HEK293 (cell line): Measurements from ENCODE around the gene SCAF1.

Source experiments
- CTCF ChIA-PET: fragments of 350-600 bp; formaldehyde crosslinking; extraction: SDS; loops from one replicate; lab custom pipeline; 2021; ENCODE audit warnings: antibody characterized with exemption; lab: Yijun Ruan, JAX
- POLR2A ChIA-PET: fragments of 300-600 bp; formaldehyde crosslinking; extraction: SDS; loops from one replicate; lab custom pipeline; 2020; ENCODE audit warnings: antibody characterized with exemption, inconsistent platforms; lab: Yijun Ruan, JAX
- H3K27ac ChIP-seq: fragments of 200-500 bp; sonication (Bioruptor generic); 2 replicates; pipeline ENCODE4 v1.5.1; 2014; ENCODE audit warnings: low read depth, low read length, control low read depth, inconsistent platforms; ENCODE audit errors: extremely low read depth
- H3K36me3 ChIP-seq, 2 experiments: fragments of 200-500 bp in 1 of 2; sonication (Bioruptor generic) in 1 of 2; 1 replicate in 1 of 2; 2 replicates in 1 of 2; pipeline ENCODE4 v1.5.1; 2014 to 2017; ENCODE audit warnings: inconsistent platforms in 2 of 2, low read length in 2 of 2; ENCODE audit not compliant: control insufficient read depth in 2 of 2, insufficient read depth in 1 of 2
- H3K4me1 ChIP-seq: fragments of 200-500 bp; sonication (Bioruptor generic); 2 replicates; pipeline ENCODE4 v1.5.1; 2014; ENCODE audit warnings: mild to moderate bottlenecking, low read length, inconsistent platforms; ENCODE audit not compliant: control insufficient read depth, insufficient read depth
- H3K4me3 ChIP-seq: 2 replicates; pipeline ENCODE4 v1.5.1; 2011; ENCODE audit warnings: low read depth, mild to moderate bottlenecking, control low read depth, low read length, moderate library complexity
- H3K9me3 ChIP-seq: fragments of 200-500 bp; sonication (Bioruptor generic); 2 replicates; pipeline ENCODE4 v1.5.1; 2014; ENCODE audit warnings: low read depth, low read length, inconsistent platforms; ENCODE audit not compliant: control insufficient read depth, insufficient read depth
- ELK4 ChIP-seq: IDR thresholded peaks from 2 replicates; pipeline ENCODE4 v1.6.1; 2011; ENCODE audit warnings: mild to moderate bottlenecking, low read depth, low read length, borderline replicate concordance
- SETDB1 ChIP-seq: IDR thresholded peaks from one replicate; pipeline ENCODE4 v1.6.1; 2017; ENCODE audit warnings: mild to moderate bottlenecking, low read length, moderate library complexity, mixed read lengths; ENCODE audit not compliant: insufficient read length
- SP2 ChIP-seq: fragments of 450-650 bp; formaldehyde crosslinking; IDR thresholded peaks from 2 replicates; pipeline ENCODE4 v1.5.1; 2016; ENCODE audit warnings: missing biosample characterization, missing genetic modification characterization
- SP7 ChIP-seq: fragments of 450-650 bp; formaldehyde crosslinking; IDR thresholded peaks from 2 replicates; pipeline ENCODE4 v1.5.1; 2016; ENCODE audit warnings: missing biosample characterization, missing genetic modification characterization
- TRIM28 ChIP-seq: IDR thresholded peaks from 2 replicates; pipeline ENCODE4 v1.6.1; 2011; ENCODE audit warnings: low read length, control low read depth, borderline replicate concordance
- TSHZ1 ChIP-seq: fragments of 450-650 bp; formaldehyde crosslinking; IDR thresholded peaks from 2 replicates; pipeline ENCODE4 v1.5.1; 2016; ENCODE audit warnings: missing biosample characterization, missing genetic modification characterization, borderline replicate concordance
- ZBTB1 ChIP-seq: fragments of 450-650 bp; formaldehyde crosslinking; IDR thresholded peaks from 2 replicates; pipeline ENCODE4 v1.5.1; 2016; ENCODE audit warnings: missing biosample characterization, missing genetic modification characterization
- ZBTB10 ChIP-seq: fragments of 450-650 bp; formaldehyde crosslinking; IDR thresholded peaks from 2 replicates; pipeline ENCODE4 v1.5.1; 2016; ENCODE audit warnings: missing biosample characterization, missing genetic modification characterization
- ZBTB11 ChIP-seq: fragments of 450-650 bp; formaldehyde crosslinking; conservative IDR thresholded peaks from 2 replicates; pipeline ENCODE4 v1.5.1; 2016; ENCODE audit warnings: low read depth, missing biosample characterization, missing genetic modification characterization
- ZBTB8A ChIP-seq: fragments of 450-650 bp; formaldehyde crosslinking; IDR thresholded peaks from 2 replicates; pipeline ENCODE4 v1.5.1; 2016; ENCODE audit warnings: missing biosample characterization, missing genetic modification characterization
- ZFHX2 ChIP-seq: fragments of 450-650 bp; formaldehyde crosslinking; conservative IDR thresholded peaks from 2 replicates; pipeline ENCODE4 v1.5.1; 2016; ENCODE audit warnings: missing biosample characterization, missing genetic modification characterization
- ZFP37 ChIP-seq: fragments of 450-650 bp; formaldehyde crosslinking; IDR thresholded peaks from 2 replicates; pipeline ENCODE4 v1.5.1; 2016; ENCODE audit warnings: missing biosample characterization, missing genetic modification characterization
- ZNF529 ChIP-seq: fragments of 450-650 bp; formaldehyde crosslinking; IDR thresholded peaks from 2 replicates; pipeline ENCODE4 v1.5.1; 2017; ENCODE audit warnings: missing genetic modification characterization, missing biosample characterization; ENCODE audit not compliant: insufficient replicate concordance
- ZNF548 ChIP-seq: fragments of 450-650 bp; formaldehyde crosslinking; IDR thresholded peaks from 2 replicates; pipeline ENCODE4 v1.5.1; 2016; ENCODE audit warnings: missing biosample characterization, missing genetic modification characterization
- ZNF600 ChIP-seq: fragments of 450-650 bp; formaldehyde crosslinking; IDR thresholded peaks from 2 replicates; pipeline ENCODE4 v1.5.1; 2016; ENCODE audit warnings: missing biosample characterization, missing genetic modification characterization
- ZNF660 ChIP-seq: fragments of 450-650 bp; IDR thresholded peaks from 2 replicates; pipeline ENCODE4 v1.5.1; 2018; ENCODE audit warnings: missing biosample characterization, mild to moderate bottlenecking, missing genetic modification characterization
- ZNF692 ChIP-seq: fragments of 450-650 bp; formaldehyde crosslinking; IDR thresholded peaks from 2 replicates; pipeline ENCODE4 v1.5.1; 2016; ENCODE audit warnings: missing biosample characterization, missing genetic modification characterization
- ZNF776 ChIP-seq: fragments of 450-650 bp; formaldehyde crosslinking; IDR thresholded peaks from 2 replicates; pipeline ENCODE4 v1.5.0; 2017; ENCODE audit warnings: missing biosample characterization, missing genetic modification characterization, borderline replicate concordance
- ZNF785 ChIP-seq: fragments of 450-650 bp; formaldehyde crosslinking; IDR thresholded peaks from 2 replicates; pipeline ENCODE4 v1.5.1; 2016; ENCODE audit warnings: missing biosample characterization, missing genetic modification characterization

SCAF1 gene

GRCh38 chr19:49636233-49636932, 5.6 kb upstream of the SCAF1 start:
- H3K36me3 ChIP-seq = no peaks in the 10 kb centered on the region; a peak in 1 of 3 replicates
- no peak overlapping the region for H3K27ac ChIP-seq
- no peak overlapping the region for H3K4me3 ChIP-seq
- ChIA-PET CTCF (no interaction called here), POLR2A (interaction anchor here (2.0 kb wide), 1 partner anchor 43 kb away, joined by 8 read pairs; no protein-coding TSS in a partner anchor)
- H3K4me1 ChIP-seq = peaks cover 23% of the 10 kb centered on the region
- H3K9me3 ChIP-seq = no peaks in the 10 kb centered on the region
- TF ChIP-seq ELK4 (no peak), TRIM28 (no peak), ZBTB10 (tag by site-specific recombination) (peak; percentile 42; the same call in 1 of the 2 replicates), ZBTB11 (no peak), ZNF600 (tag by site-specific recombination) (0 out of 2 replicates have a peak, but pooled peaks have one; percentile 17), ZNF785 (no peak), ZBTB1 (tag by site-specific recombination) (no peak)

- ChIA-PET POLR2A (interaction anchor here (0.5 to 1.4 kb wide), 9 partner anchors 19 to 649 kb away, joined by 3 to 8 read pairs (median 3); partner anchors contain the start of genes ATF5 and NUP62), CTCF (interaction anchor here (0.5 to 0.8 kb wide), 4 partner anchors 11 to 43 kb away, joined by 3 read pairs; no protein-coding TSS in a partner anchor)
- Histone ChIP-seq H3K27ac (0 out of 2 replicates have a peak overlapping the region, but pooled peaks have one; percentile 20), H3K9me3 (no peaks in the 10 kb centered on the region), H3K4me1 (peaks cover 26% of the 10 kb centered on the region), H3K4me3 (no peak overlapping the region), H3K36me3 (no peaks in the 10 kb centered on the region; a peak in 1 of 3 replicates)
- no peak for TF ChIP-seq ZNF776 (tag by site-specific recombination)
- peak; percentile 84 for TF ChIP-seq ZFHX2 (tag by site-specific recombination)
- no peak for TF ChIP-seq TSHZ1 (tag by site-specific recombination)
- no peak for TF ChIP-seq ZFP37 (tag by site-specific recombination)
- no peak for TF ChIP-seq ZBTB8A (tag by site-specific recombination)
- no peak for TF ChIP-seq ZNF548
- no peak for TF ChIP-seq ZNF529 (tag by site-specific recombination)
- no peak for TF ChIP-seq ZNF692 (tag by site-specific recombination)
- TF ChIP-seq SETDB1 = no peak
- TF ChIP-seq SP7 (tag by site-specific recombination) = 0 out of 2 replicates have a peak, but pooled peaks have one; percentile 41
- TF ChIP-seq ZNF660 (tag by site-specific recombination) = no peak
- TF ChIP-seq SP2 = peak; percentile 73
Measured at GRCh38 chr19:49637821-49638738, 3.9 kb upstream of the SCAF1 start.
